HepG2 (cell line): Measurements from ENCODE around the gene ADM. TPM values are rescaled to one million over a fixed set of nuclear protein-coding genes. Genes with fewer than 3 reads are reported as not detected.

Experiments
- ARID2 ChIP-seq: sonication (generic); formaldehyde crosslinking; IDR thresholded peaks from 2 replicates; pipeline ENCODE4 v1.8.1; 2022; ENCODE audit warnings: mild to moderate bottlenecking, missing genetic modification reagents, borderline replicate concordance
- FOXK2 ChIP-seq: fragments of 450-650 bp; IDR thresholded peaks from 2 replicates; pipeline ENCODE4 v1.6.1; 2016
- GABPA ChIP-seq, 2 experiments: IDR thresholded peaks; 2 replicates each; pipeline ENCODE4 v1.6.1; 2011 to 2016; ENCODE audit warnings: low read depth in 2 of 2, low read length in 1 of 2, missing biosample characterization in 1 of 2, missing genetic modification characterization in 1 of 2
- HHEX ChIP-seq: IDR thresholded peaks from 2 replicates; pipeline ENCODE4 v1.6.1; 2016; ENCODE audit warnings: control low read depth
- JARID2 ChIP-seq: sonication (generic); formaldehyde crosslinking; IDR thresholded peaks from 2 replicates; pipeline ENCODE4 v1.8.1; 2023; ENCODE audit warnings: missing genetic modification reagents, inconsistent platforms; ENCODE audit not compliant: insufficient replicate concordance
- KDM6A ChIP-seq: IDR thresholded peaks from 2 replicates; pipeline ENCODE4 v1.6.1; 2016; ENCODE audit warnings: low read depth
- MAFF ChIP-seq: IDR thresholded peaks from 2 replicates; pipeline ENCODE4 v1.6.1; 2011; ENCODE audit warnings: low read depth, low read length, improper control_type of control experiment
- MED13 ChIP-seq: sonication (generic); formaldehyde crosslinking; IDR thresholded peaks from 2 replicates; pipeline ENCODE4 v1.5.0; 2020; ENCODE audit warnings: missing genetic modification reagents
- RBFOX2 ChIP-seq: fragments of 200-400 bp; formaldehyde crosslinking; IDR thresholded peaks from 2 replicates; pipeline ENCODE4 v1.6.1; 2017; ENCODE audit warnings: low read depth, mild to moderate bottlenecking, low read length
- RFXANK ChIP-seq: IDR thresholded peaks from 2 replicates; pipeline ENCODE4 v1.6.1; 2016
- SRF ChIP-seq: IDR thresholded peaks from 2 replicates; pipeline ENCODE4 v1.6.1; 2011; ENCODE audit warnings: mild to moderate bottlenecking, low read depth, low read length, moderate library complexity
- ZNF280D ChIP-seq: sonication (generic); formaldehyde crosslinking; IDR thresholded peaks from 2 replicates; pipeline ENCODE4 v1.5.1; 2020; ENCODE audit warnings: mild to moderate bottlenecking, missing genetic modification reagents
- ZNF367 ChIP-seq: sonication (generic); formaldehyde crosslinking; IDR thresholded peaks from 2 replicates; pipeline ENCODE4 v1.4.0; 2020; ENCODE audit warnings: missing genetic modification reagents, borderline replicate concordance
- ZNF501 ChIP-seq: sonication (generic); formaldehyde crosslinking; IDR thresholded peaks from 2 replicates; pipeline ENCODE4 v1.5.1; 2020; ENCODE audit warnings: mild to moderate bottlenecking, moderate library complexity, missing genetic modification reagents
- ZNF503 ChIP-seq: sonication (generic); formaldehyde crosslinking; IDR thresholded peaks from 2 replicates; pipeline ENCODE4 v1.4.0; 2020; ENCODE audit warnings: missing genetic modification reagents
- ZNF552 ChIP-seq: sonication (generic); formaldehyde crosslinking; IDR thresholded peaks from 2 replicates; pipeline ENCODE4 v1.9.0; 2022; ENCODE audit warnings: missing genetic modification reagents, mild to moderate bottlenecking, borderline replicate concordance
- ZNF713 ChIP-seq: sonication (generic); formaldehyde crosslinking; IDR thresholded peaks from 2 replicates; pipeline ENCODE4 v1.4.0; 2020; ENCODE audit warnings: mild to moderate bottlenecking, missing genetic modification reagents
- ZSCAN25 ChIP-seq: sonication (generic); formaldehyde crosslinking; IDR thresholded peaks from 2 replicates; pipeline ENCODE4 v1.8.0; 2022; ENCODE audit warnings: mild to moderate bottlenecking, missing genetic modification reagents
- polyA plus RNA-seq, 8 experiments: library from polyadenylated mRNA; depleted of rRNA in 3 of 8; stranded (reverse) in 7 of 8; unstranded in 1 of 8; fragments of >200 nt; fragmentation: Illumina TruSeq in 4 of 8; extraction: Trizol in 4 of 8; gene quantifications; 2 replicates each; pipeline versions ENCODE4 v1.2.1 to v1.2.3, GENCODE V29; 2011 to 2016; ENCODE audit warnings: low read depth in 4 of 8, missing spikeins in 1 of 8, mixed read lengths in 1 of 8; ENCODE audit not compliant: insufficient read depth in 1 of 8
- total RNA-seq, 5 experiments: library from RNA; depleted of rRNA; stranded (reverse); fragments of >200 nt; fragmentation: Illumina TruSeq; extraction: Trizol; gene quantifications; 2 replicates each; pipeline ENCODE4 v1.2.3, GENCODE V29; 2016; ENCODE audit warnings: low read depth in 1 of 5
- TF ChIP-seq, protein P1 (sequence below): sonication (generic); formaldehyde crosslinking; IDR thresholded peaks from 2 replicates; pipeline ENCODE4 v1.4.0; 2020; ENCODE audit warnings: low read depth, mild to moderate bottlenecking, missing genetic modification reagents
- TF ChIP-seq, protein P2 (sequence below): sonication (generic); formaldehyde crosslinking; IDR thresholded peaks from 2 replicates; pipeline ENCODE4 v1.4.0; 2020; ENCODE audit warnings: missing genetic modification reagents
- TF ChIP-seq, protein P3 (sequence below): sonication (generic); formaldehyde crosslinking; conservative IDR thresholded peaks from 2 replicates; pipeline ENCODE4 v1.4.0; 2020; ENCODE audit warnings: missing genetic modification reagents

The ADM gene
- total and polyA plus RNA-seq, 2 of the 13 experiments (the other 11 are each of a cell fraction or from before 2014, with no cell fraction given) = 10.7 to 26.1 TPM

DNA sequence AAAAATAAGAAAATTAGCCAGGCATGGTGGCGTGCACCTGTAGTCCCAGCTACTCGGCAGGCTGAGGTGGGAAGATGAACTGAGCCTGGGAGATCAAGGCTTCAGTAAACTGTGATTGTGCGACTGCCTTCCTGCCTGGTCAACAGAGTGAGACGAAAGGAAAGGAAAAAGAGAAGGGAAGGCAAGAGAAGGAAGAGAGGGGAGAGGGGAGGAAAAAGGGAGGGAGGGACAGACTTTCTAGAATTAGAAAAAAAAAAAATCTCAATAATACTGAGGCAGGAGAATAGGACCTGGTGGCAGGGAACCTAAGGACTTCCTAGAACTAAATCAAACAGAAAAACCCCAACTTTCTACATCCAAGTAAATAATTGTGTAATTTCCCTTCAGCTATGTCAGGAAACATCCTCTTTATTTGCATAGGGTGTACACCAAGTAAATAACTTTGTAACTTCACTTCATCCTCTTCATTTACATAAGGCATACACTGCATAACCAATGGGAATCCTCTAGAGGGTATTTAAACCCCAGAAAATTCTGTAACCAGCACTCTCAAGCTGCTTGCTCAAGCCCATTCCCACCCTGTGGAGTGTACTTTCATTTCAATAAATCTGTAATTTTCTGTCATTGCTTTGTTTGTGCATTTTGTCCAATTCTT is 19.6 kb upstream of the ADM start (continued):
- TF ChIP-seq, protein P1, sequence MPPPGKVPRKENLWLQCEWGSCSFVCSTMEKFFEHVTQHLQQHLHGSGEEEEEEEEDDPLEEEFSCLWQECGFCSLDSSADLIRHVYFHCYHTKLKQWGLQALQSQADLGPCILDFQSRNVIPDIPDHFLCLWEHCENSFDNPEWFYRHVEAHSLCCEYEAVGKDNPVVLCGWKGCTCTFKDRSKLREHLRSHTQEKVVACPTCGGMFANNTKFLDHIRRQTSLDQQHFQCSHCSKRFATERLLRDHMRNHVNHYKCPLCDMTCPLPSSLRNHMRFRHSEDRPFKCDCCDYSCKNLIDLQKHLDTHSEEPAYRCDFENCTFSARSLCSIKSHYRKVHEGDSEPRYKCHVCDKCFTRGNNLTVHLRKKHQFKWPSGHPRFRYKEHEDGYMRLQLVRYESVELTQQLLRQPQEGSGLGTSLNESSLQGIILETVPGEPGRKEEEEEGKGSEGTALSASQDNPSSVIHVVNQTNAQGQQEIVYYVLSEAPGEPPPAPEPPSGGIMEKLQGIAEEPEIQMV (CRISPR knock-in tag) = no peak
- no peak for TF ChIP-seq RFXANK (CRISPR knock-in tag)
- no peak for TF ChIP-seq ZNF713
- no peak for TF ChIP-seq ZNF552
- TF ChIP-seq, protein P2, sequence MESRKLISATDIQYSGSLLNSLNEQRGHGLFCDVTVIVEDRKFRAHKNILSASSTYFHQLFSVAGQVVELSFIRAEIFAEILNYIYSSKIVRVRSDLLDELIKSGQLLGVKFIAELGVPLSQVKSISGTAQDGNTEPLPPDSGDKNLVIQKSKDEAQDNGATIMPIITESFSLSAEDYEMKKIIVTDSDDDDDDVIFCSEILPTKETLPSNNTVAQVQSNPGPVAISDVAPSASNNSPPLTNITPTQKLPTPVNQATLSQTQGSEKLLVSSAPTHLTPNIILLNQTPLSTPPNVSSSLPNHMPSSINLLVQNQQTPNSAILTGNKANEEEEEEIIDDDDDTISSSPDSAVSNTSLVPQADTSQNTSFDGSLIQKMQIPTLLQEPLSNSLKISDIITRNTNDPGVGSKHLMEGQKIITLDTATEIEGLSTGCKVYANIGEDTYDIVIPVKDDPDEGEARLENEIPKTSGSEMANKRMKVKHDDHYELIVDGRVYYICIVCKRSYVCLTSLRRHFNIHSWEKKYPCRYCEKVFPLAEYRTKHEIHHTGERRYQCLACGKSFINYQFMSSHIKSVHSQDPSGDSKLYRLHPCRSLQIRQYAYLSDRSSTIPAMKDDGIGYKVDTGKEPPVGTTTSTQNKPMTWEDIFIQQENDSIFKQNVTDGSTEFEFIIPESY = no peak
- TF ChIP-seq GABPA (IDR thresholded peaks at IDR 0.05; ENCODE audit: low read depth, low read length) = no peak
- TF ChIP-seq GABPA (CRISPR knock-in tag; IDR thresholded peaks at IDR 0.05; ENCODE audit: low read depth) = no peak; the same call in 1 of the 2 replicates
- TF ChIP-seq HHEX (CRISPR knock-in tag) = no peak
- no peak for TF ChIP-seq FOXK2
- TF ChIP-seq MED13 = no peak
- TF ChIP-seq ZSCAN25 (CRISPR knock-in tag) = no peak
- TF ChIP-seq KDM6A = no peak
- no peak for TF ChIP-seq ZNF501 (CRISPR knock-in tag)
- peak; percentile 5; the same call in 1 of the 2 replicates for TF ChIP-seq MAFF
- TF ChIP-seq ZNF503 (CRISPR knock-in tag) = 0 out of 2 replicates have a peak, but pooled peaks have one; percentile 25
- no peak for TF ChIP-seq ZNF367 (CRISPR knock-in tag)
- TF ChIP-seq JARID2 (CRISPR knock-in tag) = no peak
- 0 out of 2 replicates have a peak, but pooled peaks have one; percentile 33 for TF ChIP-seq RBFOX2
- TF ChIP-seq ZNF280D (CRISPR knock-in tag) = no peak
- no peak for TF ChIP-seq SRF
- TF ChIP-seq ARID2 (CRISPR knock-in tag) = no peak
- TF ChIP-seq, protein P3, sequence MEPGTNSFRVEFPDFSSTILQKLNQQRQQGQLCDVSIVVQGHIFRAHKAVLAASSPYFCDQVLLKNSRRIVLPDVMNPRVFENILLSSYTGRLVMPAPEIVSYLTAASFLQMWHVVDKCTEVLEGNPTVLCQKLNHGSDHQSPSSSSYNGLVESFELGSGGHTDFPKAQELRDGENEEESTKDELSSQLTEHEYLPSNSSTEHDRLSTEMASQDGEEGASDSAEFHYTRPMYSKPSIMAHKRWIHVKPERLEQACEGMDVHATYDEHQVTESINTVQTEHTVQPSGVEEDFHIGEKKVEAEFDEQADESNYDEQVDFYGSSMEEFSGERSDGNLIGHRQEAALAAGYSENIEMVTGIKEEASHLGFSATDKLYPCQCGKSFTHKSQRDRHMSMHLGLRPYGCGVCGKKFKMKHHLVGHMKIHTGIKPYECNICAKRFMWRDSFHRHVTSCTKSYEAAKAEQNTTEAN (CRISPR knock-in tag) = peak; percentile 68; the same call in 1 of the 2 replicates
